MCF 10A (cell line): ENCODE data around the gene POLR1A. TPM values are rescaled to one million over a fixed set of nuclear protein-coding genes. Genes with fewer than 3 reads are reported as not detected.

Experiments used
- BruUV-seq: library from RNA; stranded (reverse); fragments of 400-500 nt; replicated peaks from 2 replicates; lab custom pipeline; 2021; lab: Mats Ljungman, UMichigan
- CTCF ChIA-PET: fragments of 300-600 bp; sonication (Branson Sonifier 250); formaldehyde crosslinking; extraction: SDS; loops from one replicate; lab custom pipeline; 2021; ENCODE audit warnings: antibody characterized with exemption, inconsistent platforms; lab: Yijun Ruan, JAX
- POLR2A ChIA-PET: fragments of 300-600, 350-650 bp; sonication (Branson Sonifier 250); formaldehyde crosslinking; extraction: SDS; loops from one replicate; lab custom pipeline; 2020; ENCODE audit warnings: antibody characterized with exemption, inconsistent platforms; lab: Yijun Ruan, JAX
- DNase-seq: peaks from one replicate; pipeline ENCODE4 v3.0.0-alpha.2; 2018; ENCODE audit not compliant: unreplicated experiment
- H3K27ac Mint-ChIP-seq: one replicate; pipeline ENCODE4 v1.8.0; 2022; ENCODE audit warnings: mild to moderate bottlenecking, low read depth, mixed read lengths; ENCODE audit not compliant: unreplicated experiment
- H3K27me3 Mint-ChIP-seq: one replicate; pipeline ENCODE4 v1.8.0; 2022; ENCODE audit warnings: mixed read lengths; ENCODE audit not compliant: insufficient read depth, unreplicated experiment
- H3K36me3 Mint-ChIP-seq: one replicate; pipeline ENCODE4 v1.8.0; 2022; ENCODE audit warnings: mild to moderate bottlenecking, moderate library complexity, mixed read lengths; ENCODE audit not compliant: insufficient read depth, unreplicated experiment
- H3K4me1 Mint-ChIP-seq: one replicate; pipeline ENCODE4 v1.8.0; 2022; ENCODE audit warnings: mixed read lengths; ENCODE audit not compliant: insufficient read depth, unreplicated experiment
- H3K4me3 Mint-ChIP-seq: one replicate; pipeline ENCODE4 v1.8.0; 2022; ENCODE audit warnings: mild to moderate bottlenecking, moderate library complexity, mixed read lengths; ENCODE audit not compliant: unreplicated experiment
- H3K9me3 Mint-ChIP-seq: one replicate; pipeline ENCODE4 v1.8.0; 2022; ENCODE audit warnings: mixed read lengths; ENCODE audit not compliant: unreplicated experiment
- intact Hi-C: fragments of 100-400 bp; cut with micrococcal nuclease; formaldehyde crosslinking; loops from 2 replicates; pipeline ENCODE4 v1.14.1; 2022
- total RNA-seq: library from RNA; stranded (reverse); gene quantifications from 2 replicates; pipeline ENCODE4 v1.2.3, GENCODE V29; 2022
- TF ChIP-seq, protein P1 (sequence below): fragments of 200-600 bp; IDR thresholded peaks from one replicate; pipeline ENCODE4 v1.8.0; 2022; ENCODE audit warnings: antibody characterized with exemption, mild to moderate bottlenecking; ENCODE audit not compliant: unreplicated experiment

POLR1A gene
- total RNA-seq, 1 experiment from 2014 or later: 52.7 TPM

DNA sequence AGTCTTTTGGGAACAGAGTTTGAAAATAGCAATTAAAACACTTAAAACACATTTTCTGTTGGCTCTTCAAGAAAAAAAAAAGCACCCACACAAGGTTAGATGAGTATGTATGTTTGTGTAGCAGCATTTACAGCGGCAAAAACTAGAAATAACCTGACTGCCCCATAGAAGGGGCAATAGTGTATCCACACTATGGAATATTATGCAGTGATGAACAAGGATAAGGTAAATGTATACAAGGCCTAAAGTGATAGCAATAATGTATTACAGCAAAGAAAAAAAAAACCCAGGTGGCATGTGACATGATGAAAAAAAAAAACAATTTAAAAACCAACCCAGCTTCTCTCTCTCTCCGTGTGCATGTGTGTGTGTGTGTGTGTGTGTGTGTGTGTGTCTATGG, 34.8 kb downstream of the POLR1A start:
- H3K4me1 Mint-ChIP-seq: no peaks in the 10 kb centered on the region
- POLR2A ChIA-PET: interaction anchor here (0.6 to 0.7 kb wide), 3 partner anchors 35 to 243 kb away, joined by 3 to 4 read pairs (median 3); partner anchors contain the start of gene PTCD3
- BruUV-seq: no TSS peak
- TF ChIP-seq, protein P1, sequence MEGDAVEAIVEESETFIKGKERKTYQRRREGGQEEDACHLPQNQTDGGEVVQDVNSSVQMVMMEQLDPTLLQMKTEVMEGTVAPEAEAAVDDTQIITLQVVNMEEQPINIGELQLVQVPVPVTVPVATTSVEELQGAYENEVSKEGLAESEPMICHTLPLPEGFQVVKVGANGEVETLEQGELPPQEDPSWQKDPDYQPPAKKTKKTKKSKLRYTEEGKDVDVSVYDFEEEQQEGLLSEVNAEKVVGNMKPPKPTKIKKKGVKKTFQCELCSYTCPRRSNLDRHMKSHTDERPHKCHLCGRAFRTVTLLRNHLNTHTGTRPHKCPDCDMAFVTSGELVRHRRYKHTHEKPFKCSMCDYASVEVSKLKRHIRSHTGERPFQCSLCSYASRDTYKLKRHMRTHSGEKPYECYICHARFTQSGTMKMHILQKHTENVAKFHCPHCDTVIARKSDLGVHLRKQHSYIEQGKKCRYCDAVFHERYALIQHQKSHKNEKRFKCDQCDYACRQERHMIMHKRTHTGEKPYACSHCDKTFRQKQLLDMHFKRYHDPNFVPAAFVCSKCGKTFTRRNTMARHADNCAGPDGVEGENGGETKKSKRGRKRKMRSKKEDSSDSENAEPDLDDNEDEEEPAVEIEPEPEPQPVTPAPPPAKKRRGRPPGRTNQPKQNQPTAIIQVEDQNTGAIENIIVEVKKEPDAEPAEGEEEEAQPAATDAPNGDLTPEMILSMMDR: no peak
- CTCF ChIA-PET: interaction anchor here (0.7 to 2.0 kb wide), 3 partner anchors 9 to 243 kb away, joined by 3 to 9 read pairs (median 7); no protein-coding TSS in a partner anchor
- intact Hi-C loops: no loop called here
- no peak overlapping the region for H3K4me3 Mint-ChIP-seq
- H3K36me3 Mint-ChIP-seq: peaks cover 67% of the 10 kb centered on the region
- DNase-seq: no peak
- H3K27me3 Mint-ChIP-seq: no peaks in the 10 kb centered on the region
- H3K9me3 Mint-ChIP-seq: no peaks in the 10 kb centered on the region
- H3K27ac Mint-ChIP-seq: no peak overlapping the region

DNA sequence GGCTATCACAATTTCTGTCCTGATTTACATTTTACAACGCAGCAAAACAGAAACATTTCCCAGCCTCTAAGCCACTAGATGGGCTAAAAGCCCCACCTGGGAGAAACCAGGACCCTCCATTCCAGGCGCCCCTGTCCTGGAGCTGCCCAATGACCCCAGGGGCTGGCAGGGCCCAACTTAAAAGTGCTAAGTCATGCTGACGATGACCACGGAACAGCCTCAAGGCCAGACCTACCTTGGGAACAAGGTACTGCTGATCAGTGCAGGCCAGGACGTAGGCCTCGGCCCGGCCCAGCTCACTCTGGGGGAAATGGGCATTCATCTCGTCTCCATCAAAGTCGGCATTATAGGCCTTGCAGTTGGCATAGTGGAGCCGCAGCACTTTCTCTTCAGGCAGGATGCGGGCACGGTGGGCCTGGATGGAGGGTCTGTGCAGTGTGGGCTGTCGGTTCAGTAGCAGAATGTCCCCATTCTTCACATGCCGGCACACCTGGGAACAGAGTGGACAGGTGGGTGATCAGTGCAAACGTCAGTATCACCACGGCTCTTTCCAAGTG, 35.8 kb downstream of the POLR1A start:
- CTCF ChIA-PET: interaction anchor here (0.7 kb wide), 1 partner anchor 341 kb away, joined by 4 read pairs; no protein-coding TSS in a partner anchor
- TF ChIP-seq, protein P1: no peak
- H3K27ac Mint-ChIP-seq: no peak overlapping the region
- H3K4me1 Mint-ChIP-seq: no peaks in the 10 kb centered on the region
- no peak for DNase-seq
- peaks cover 69% of the 10 kb centered on the region for H3K36me3 Mint-ChIP-seq
- no peak overlapping the region for H3K4me3 Mint-ChIP-seq
- intact Hi-C loops: no loop called here
- H3K27me3 Mint-ChIP-seq: no peaks in the 10 kb centered on the region
- BruUV-seq: no TSS peak
- POLR2A ChIA-PET: no interaction called here
- H3K9me3 Mint-ChIP-seq: no peaks in the 10 kb centered on the region

DNA sequence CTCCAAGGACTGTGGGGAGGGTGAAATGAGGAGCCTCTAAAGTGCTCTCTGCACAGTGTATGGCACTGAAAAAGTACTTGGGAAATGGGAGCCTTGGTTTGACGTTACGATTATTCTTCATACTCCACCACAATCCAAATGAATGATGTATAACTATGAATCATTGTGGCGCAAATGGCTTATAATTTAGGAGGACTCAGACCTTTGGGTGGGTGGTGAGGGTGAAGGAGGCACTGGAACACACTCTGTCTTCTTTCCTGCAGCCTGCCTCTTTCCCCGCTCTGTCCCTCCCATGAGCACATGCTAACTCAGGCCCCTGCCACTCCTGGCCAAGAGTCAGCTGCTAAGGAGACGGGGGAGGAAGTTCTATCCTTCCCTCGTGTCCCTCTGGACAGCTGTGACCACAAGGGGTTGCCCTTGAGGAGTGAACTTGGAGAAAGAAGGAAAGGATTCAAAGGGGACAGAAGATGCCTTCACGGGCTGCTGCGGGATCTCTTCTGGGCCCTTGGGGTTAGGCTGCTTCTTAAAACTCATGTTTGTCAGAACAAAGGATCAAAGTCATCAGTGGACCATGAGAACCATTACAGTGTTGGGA, 36.5 kb downstream of the POLR1A start:
- H3K4me3 Mint-ChIP-seq: no peak overlapping the region
- TF ChIP-seq, protein P1: no peak
- H3K36me3 Mint-ChIP-seq: peaks cover 71% of the 10 kb centered on the region
- H3K4me1 Mint-ChIP-seq: peaks cover 5% of the 10 kb centered on the region
- BruUV-seq: no TSS peak
- intact Hi-C loops: no loop called here
- ChIA-PET POLR2A (no interaction called here), CTCF (no interaction called here)
- no peaks in the 10 kb centered on the region for H3K9me3 Mint-ChIP-seq
- no peak for DNase-seq
- H3K27me3 Mint-ChIP-seq: no peaks in the 10 kb centered on the region
- H3K27ac Mint-ChIP-seq: no peak overlapping the region

DNA sequence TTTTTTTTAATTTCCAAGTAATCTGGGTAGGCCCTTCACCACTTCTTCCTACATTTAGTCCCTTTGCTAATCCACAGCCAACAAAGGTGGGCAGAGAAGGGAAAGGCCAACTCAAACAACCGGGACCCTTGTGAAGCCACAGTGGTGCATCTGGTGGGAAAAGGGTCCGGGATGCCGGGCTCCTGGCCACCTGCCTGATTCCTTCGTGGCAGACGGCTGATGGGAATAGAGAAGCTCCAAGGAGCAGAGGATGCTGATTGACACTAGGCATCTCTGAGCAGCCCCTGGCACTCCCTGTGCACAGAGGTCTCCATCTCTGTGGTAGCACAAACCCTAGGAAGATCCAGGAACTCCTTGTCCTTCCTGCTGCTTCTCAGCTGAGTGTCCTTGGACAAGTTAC, 37.0 kb downstream of the POLR1A start:
- TF ChIP-seq, protein P1: no peak
- POLR2A ChIA-PET: interaction anchor here (1.3 kb wide), 1 partner anchor 8 kb away, joined by 5 read pairs; no protein-coding TSS in a partner anchor
- H3K36me3 Mint-ChIP-seq: peaks cover 74% of the 10 kb centered on the region
- no peaks in the 10 kb centered on the region for H3K9me3 Mint-ChIP-seq
- no peak for DNase-seq
- no peak overlapping the region for H3K4me3 Mint-ChIP-seq
- BruUV-seq: no TSS peak
- peaks cover 10% of the 10 kb centered on the region for H3K4me1 Mint-ChIP-seq
- CTCF ChIA-PET: no interaction called here
- intact Hi-C loops: no loop called here
- no peak overlapping the region for H3K27ac Mint-ChIP-seq
- H3K27me3 Mint-ChIP-seq: no peaks in the 10 kb centered on the region
